ENCODE results near the gene PARN. TPM values are rescaled to one million over a fixed set of nuclear protein-coding genes. Genes with fewer than 3 reads are reported as not detected.

Gene PARN
- polyA plus RNA-seq, 3 donors, result 29.8 to 40.0 (median 33.9) TPM

- no peak for DNase-seq
Observed at GRCh38 chr16:14500791-14501190, 129.3 kb downstream of the PARN start.

GRCh38 chr16:14499110-14499509, 130.9 kb downstream of the PARN start:
- no peak for DNase-seq

- no peak for DNase-seq
Observed at GRCh38 chr16:14497245-14498082, 132.6 kb downstream of the PARN start.

- DNase-seq, result no peak
Observed at GRCh38 chr16:14496786-14497185, 133.3 kb downstream of the PARN start.

- DNase-seq, result no peak
Observed at GRCh38 chr16:14496047-14496770, 133.9 kb downstream of the PARN start.

- DNase-seq, result no peak
Observed at GRCh38 chr16:14495213-14496046, 134.6 kb downstream of the PARN start.

GRCh38 chr16:14494396-14494966, 135.6 kb downstream of the PARN start:
- DNase-seq, result no peak

- DNase-seq, result no peak
Observed at GRCh38 chr16:14493791-14494190, 136.3 kb downstream of the PARN start.

GRCh38 chr16:14492614-14493013, 137.4 kb downstream of the PARN start:
- DNase-seq, result no peak

- no peak for DNase-seq
Observed at GRCh38 chr16:14491861-14492529, 138.1 kb downstream of the PARN start.

- DNase-seq, result no peak
Observed at GRCh38 chr16:14490235-14490634, 139.8 kb downstream of the PARN start.

GRCh38 chr16:14489460-14489859, 140.6 kb downstream of the PARN start:
- DNase-seq, result peak; percentile 62

GRCh38 chr16:14487579-14487978, 142.5 kb downstream of the PARN start:
- no peak for DNase-seq

GRCh38 chr16:14486520-14487303, 143.3 kb downstream of the PARN start:
- peak; percentile 85 for DNase-seq

- DNase-seq, result no peak
Observed at GRCh38 chr16:14485811-14486519, 144.1 kb downstream of the PARN start.

GRCh38 chr16:14485121-14485551, 144.9 kb downstream of the PARN start:
- DNase-seq, result no peak

GRCh38 chr16:14483819-14484385, 146.2 kb downstream of the PARN start:
- DNase-seq, result no peak

GRCh38 chr16:14476183-14476582, 153.9 kb downstream of the PARN start:
- DNase-seq, result no peak

GRCh38 chr16:14475370-14476139, 154.5 kb downstream of the PARN start:
- DNase-seq, result no peak
